HG02759 (cell line): ENCODE data around the gene CAPZA2.
"Not testable (repeated sequence)": the region's sequence is repeated elsewhere in the genome, so short reads cannot be mapped to it uniquely, and the experiment has no call there.

ENCODE experiments used
- ATAC-seq: cut with Tn5 transposase; IDR thresholded peaks from one replicate; pipeline ENCODE4 v1.9.1; 2021; ENCODE audit warnings: mild to moderate bottlenecking, moderate library complexity; ENCODE audit not compliant: unreplicated experiment

CAPZA2 gene

DNA sequence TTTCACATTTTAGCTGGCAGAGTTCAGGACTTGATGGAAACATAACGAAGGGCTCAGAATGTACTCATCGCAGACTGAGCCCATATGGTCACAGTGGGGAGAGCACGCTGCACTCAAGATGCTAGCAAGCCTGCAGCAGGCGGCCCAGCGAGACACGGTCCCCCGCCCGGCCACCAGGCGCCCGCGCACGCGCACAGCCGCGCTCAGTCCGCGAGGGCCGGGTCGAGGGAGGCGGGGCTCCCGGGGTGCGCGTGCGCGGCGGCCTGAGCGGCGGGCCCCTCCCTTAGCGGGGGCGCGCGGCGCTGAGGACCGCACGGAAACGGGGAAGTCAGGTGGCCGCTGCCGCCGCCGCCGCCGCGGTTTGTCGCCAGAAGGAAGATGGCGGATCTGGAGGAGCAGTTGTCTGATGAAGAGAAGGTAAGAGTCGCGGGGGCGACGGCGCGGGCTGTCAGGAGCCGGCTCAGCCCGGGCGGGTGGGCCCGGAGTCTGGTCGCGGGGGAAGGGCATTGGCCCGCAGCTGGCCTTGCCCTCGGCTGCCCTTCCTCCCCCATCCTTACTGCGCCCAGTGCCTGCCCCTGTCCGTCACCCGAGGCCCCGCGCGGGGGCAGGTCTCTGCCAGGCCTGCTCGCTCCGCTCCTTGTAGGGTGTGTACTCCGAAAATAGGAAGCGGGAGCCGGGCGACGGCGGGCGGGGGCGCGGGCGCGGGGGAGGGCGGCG lies at the start of gene CAPZA2:
Gene CAPZA2, plus strand, starts transcription at position 354 of the 717 bp plus-strand sequence. Its CDS starts 25 bp downstream, at position 379.
- ATAC-seq: peak; percentile 92

DNA sequence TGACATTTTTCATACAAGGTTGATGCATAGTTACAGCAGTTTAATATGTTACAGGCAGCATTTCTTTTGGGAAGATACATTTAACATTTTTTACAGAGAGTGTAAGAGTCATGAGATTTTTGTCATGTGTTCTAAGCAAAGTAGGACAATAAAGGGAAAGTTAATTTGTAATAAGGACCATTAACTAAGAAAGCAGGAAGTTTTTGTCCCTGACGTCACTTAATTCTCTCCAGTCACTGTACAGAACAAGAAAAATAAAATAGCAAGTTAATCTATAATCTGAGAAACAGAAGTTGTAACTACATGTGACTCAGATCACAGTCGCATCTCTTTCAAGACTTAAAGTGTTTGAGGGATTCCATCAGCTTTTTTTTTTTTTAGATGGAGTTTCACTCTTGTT lies 49.5 kb upstream of the CAPZA2 start:
- no peak for ATAC-seq

DNA sequence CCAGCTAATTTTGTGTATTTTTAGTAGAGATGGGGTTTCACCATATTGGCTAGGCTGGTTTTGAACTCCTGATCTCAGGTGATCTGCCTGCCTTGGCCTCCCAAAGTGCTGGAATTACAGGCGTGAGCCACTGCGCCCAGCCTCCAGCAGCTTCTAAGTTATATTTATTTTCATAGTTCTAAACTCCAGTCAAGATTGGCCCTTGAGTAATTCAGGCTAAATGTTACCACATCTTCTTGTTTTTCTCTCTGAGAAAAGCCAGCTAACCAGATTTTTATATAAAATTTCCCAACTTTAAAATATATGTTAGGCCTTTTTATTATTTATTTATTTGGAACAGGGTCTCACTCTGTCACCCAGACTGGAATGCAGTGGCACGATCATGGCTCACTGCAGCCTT lies 49.0 kb upstream of the CAPZA2 start:
- not testable (repeated sequence) for ATAC-seq

DNA sequence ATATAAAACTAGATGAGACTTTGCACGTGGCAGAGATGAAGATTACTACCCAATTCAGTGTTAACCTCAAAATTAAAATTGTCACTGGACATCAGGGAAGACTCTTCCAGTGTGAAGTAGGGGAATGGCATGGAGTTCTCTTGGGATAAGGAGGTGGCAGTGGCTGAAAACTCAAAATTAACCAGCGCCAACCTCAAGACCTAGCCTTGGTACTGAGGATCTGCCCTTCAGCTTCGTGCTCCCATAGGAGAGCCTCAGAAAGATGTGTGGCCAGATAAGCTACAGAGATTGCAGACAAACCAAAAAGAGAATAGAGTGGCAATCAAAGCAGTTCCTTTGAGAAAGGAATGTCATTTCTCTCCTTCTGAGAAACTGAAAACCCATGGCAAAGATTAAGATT lies 47.3 kb upstream of the CAPZA2 start:
- ATAC-seq: no peak

DNA sequence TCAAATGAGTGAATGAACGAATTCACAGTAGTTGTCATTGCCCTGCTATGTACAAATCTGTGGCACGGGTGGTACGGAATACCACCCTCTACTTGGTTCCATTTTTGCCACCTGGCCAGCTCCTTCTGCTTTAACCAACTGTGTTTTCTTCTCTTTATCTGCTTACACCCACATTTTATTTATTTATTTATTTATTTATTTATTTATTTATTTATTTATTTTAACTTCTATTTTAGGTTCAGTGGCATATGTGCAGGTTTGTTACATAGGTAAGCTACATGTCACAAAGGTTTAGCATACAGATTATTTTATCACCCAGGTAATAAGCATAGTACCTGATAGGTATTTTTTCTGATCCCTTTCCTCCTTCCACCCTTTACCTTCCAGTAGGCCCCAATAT lies 42.2 kb upstream of the CAPZA2 start:
- ATAC-seq: no peak

DNA sequence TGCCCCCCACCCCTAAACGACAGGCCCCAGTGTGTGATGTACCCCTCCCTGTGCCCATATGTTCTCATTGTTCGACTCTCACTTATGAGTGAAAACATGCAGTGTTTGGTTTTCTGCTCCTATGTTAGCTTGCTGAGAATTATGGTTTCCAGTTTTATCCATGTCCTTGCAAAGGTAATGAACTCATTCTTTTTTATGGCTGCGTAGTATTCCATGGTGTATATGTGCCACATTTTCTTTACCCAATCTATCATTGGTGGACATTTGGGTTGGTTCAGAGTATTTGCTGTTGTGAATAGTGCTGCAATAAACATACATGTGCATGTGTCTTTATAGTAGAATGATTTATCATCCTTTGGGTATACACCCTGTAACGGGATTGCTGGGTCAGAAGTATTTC lies 40.7 kb upstream of the CAPZA2 start:
- ATAC-seq: not testable (repeated sequence)

DNA sequence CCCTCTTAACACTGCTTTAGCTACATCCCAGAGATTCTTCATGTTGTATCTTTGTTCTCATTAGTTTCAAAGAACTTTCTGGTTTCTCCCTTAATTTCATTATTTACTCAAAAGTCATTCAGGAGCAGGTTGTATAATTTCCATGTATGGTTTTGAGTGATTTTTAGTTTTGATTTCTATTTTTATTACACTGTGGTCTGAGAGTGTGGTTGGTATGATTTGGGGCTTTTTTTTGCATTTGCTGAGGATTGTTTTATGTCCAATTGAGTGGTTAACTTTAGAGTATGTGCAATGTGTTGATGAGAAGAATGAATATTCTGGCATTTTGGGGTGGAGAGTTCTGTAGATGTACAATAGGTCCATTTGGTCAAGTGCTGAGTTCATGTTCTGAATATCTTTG lies 37.9 kb upstream of the CAPZA2 start:
- no peak for ATAC-seq

DNA sequence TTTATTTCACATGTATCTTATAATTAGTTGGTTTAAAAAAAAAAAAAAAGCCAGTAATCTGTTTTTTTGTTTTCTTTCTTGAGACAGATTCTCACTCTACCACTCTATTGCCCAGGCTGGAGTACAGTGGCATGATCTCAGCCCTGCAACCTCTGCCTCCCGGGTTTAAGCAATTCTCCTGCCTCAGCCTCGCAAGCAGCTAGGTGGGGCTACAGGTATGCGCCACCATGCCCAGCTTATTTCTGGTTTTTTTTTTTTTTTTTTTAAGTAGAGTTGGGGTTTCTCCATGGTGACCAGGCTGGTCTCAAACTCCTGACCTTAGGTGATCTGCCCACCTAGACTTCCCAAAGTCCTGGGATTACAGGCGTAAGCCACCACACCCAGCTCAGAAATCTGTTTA lies 34.1 kb upstream of the CAPZA2 start:
- ATAC-seq: no peak

DNA sequence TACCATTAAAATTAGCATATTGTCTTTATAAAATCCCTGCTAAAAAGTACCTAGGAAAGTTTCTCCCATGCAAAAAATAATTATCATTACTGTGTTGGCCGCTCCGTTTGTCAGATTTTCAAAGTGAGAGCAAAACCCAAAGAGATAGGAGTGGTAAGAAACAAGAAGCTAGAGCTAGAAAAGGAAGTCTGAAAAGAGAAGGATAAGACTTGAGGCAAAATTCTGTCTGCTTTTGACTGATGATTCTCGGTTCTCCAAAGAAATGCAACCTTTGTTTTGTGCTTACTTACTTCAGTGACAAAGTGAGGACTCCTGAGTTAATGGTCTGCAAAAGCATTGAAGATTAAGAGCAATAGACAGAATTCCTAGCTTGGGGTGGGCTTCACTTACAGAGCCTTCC lies 33.3 kb upstream of the CAPZA2 start:
- no peak for ATAC-seq

DNA sequence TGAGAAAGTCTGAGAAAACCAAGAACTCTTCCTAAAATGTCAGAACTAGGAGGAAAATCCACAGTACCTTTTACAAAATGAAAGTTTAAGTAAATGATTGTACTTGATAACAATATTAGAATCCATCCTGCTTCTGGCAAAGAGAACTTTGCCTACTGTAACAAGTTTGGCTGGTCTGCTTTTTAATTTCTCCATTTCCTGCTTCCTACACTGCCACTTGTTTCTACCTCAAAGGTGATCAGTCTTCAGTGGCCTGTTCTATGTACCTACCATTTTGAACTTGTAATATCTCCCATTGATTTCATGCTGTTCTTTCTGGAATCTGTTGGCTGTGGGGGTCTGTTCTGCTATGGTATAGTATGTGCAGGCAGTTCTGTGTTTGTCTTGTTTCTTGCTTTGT lies 32.9 kb upstream of the CAPZA2 start:
- no peak for ATAC-seq

DNA sequence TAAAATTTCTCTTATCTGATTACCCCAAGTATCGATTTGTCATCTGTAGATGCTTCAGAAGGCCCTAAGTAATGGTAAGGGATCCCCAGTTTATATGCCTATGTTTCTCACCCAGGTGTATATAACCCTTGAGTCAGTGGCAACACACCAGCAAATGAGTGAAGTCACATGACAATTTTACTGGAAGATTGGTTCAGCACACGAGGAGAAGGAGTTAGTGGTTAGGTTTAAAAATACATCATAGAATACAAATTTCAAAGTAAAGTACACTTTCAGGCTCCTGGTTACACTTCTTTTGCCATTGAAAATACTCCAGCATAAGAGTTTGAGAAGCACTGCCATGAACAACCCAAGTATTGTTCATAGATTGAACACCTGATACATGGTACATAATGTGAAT lies 29.7 kb upstream of the CAPZA2 start:
- no peak for ATAC-seq

DNA sequence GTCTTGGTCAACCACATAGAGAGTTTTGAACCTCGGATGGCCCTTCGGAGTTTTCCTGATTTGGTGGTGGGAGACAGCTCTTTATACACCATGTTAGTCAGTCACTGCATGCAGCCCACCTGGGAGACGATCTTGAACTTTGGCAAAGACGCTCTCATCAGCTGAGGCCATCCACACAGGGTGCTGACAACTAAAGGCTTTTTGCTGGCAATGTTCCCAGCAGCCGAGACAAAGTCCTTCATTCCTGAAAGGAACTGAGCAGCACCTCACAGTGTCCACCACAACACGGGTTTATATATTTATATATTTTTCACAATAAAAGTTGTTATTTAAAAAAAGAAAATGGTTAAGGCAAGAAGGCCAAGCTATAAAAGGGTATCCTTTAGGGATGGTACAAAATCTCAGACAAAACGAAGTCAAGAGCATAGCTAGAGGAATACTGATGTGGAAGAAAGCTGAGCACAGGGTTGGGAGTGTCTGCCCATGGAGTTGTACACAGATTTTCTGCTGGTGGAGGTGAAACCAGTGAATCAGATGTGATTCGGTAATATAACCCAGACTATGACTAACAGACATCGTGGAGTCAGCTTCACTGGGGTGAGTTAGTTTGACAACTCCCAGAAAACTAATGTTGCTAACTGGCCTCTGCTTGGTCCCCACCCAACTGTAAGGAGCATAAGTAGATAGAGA lies 27.4 kb upstream of the CAPZA2 start:
- ATAC-seq: no peak

DNA sequence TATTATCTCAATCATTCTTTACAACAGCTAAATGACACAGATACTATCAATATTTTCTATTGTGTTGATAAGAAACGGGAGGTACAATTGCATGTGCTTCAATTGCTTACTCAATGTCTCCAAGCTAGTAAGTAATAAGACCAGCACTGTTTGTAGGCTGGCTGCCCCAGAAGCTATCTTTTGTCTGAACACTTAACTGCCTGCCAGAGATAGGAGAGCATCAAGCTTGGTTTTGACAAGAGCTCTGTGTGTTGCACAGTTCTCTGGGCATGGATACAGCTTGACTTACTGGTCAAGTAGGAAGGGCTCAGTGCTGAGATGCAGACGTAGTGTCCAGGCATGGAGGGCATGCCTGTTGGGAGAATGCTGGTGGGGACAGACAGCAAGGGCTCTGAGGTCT lies 26.3 kb upstream of the CAPZA2 start:
- ATAC-seq: no peak

DNA sequence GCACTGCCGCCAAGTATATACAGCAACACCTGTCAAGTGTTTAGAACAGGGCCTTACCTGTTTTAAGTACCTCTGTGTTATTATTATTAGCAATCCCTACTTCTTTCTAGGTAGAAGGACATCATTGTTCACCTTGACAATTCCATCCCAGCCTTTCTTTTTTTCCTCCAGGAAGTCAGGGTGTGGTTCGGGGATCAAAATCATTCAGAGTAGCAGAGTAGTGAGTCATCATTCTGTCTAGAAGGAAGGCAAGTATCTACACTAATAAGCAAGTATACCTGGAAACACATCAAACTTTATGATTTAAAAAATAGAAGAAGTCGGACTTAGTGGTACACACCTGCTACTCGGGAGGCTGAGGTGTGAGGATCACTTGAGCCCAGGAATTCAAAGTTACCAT lies 25.5 kb upstream of the CAPZA2 start:
- no peak for ATAC-seq

DNA sequence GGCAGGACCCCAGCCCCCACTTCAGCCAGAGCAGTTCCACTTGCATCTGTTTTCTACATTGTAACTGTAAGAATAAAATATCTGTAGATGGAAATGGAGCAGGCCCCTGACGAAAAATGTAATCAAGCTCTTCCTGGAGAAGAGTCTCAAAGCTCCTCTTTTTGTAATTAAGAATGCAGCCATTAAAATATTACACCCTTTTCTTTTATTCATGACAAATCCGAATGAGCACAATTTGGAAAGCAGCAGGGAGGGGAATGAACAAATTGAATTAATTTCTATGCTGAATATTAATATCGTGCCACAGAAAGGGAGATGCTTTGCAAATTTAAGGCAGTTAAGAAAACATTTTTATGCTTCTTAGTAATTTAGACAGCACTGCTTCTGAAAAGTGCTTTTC lies 24.8 kb upstream of the CAPZA2 start:
- no peak for ATAC-seq

DNA sequence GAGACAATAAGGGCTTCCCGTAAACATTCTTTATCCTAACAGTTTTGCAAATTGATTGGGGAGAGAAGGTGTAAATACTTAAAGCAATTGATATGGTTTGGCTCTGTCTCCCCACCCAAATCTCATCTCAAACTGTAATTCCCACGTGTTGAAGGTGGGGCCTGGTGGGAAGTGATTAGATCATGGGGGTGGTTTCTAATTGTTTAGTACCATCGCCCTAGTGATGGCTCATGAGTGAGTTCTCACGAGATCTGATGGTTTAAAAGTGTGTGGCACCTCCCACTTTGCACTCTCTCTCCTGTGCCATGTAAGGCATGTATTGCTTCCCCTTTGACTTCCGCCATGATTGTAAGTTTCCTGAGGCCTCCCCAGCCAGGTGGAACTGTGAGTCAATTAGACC lies 22.1 kb upstream of the CAPZA2 start:
- ATAC-seq: no peak

DNA sequence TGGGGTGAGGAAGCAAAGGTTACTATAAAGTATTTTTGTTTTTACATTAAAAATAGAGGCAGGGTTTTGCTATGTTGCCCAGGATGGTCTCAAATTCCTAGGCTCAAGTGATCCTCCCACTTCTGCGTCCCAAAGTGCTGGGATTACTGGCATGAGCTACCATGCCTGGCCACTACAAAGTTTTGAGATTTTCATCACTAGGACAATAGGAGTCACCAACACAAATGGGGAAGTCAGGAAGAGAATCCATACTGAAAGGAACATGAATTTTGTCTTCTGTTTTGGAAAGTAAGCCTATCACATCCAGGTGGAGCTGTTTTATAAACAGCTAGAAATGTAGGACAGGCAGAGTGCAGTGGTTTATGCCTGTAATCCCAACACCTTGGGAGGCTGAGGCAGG lies 20.0 kb upstream of the CAPZA2 start:
- no peak for ATAC-seq

DNA sequence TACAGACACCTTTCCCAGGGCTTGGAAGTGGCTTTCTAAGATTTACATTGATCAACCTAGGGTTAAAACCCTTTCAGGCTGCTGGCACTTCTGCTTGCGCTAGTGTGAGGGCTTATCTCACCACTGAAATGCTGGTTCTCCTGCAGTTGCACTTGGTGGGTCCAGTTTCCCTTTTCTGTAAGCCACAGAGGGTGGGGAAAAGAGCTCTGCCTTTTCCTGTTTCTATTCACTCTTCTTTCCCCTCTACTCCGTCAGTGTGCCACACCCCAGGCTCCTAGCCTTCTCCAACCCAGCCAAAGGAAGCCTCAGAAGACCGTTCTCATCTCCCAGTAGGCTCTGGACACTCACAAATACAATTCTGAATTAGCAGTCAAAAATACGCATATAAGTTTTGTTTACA lies 19.0 kb upstream of the CAPZA2 start:
- ATAC-seq: no peak

DNA sequence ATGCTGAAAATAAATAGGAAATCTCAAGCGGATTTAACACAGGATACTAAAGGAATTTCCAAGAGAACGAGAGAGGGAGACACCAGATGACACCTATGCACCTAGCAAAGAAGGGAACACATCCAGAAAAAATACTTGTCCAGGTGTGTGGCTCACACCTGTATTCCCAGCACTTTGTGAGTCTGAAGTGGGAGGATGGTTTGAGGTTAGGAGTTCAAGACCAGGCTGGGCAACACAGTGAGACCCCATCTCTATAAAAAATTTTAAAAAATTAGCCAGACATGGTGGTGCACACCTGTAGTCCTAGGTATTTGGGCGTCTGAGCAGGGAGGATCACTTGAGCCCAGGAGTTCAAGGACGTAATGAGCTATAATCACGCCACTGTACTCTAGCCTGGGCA lies 11.2 kb upstream of the CAPZA2 start:
- no peak for ATAC-seq

DNA sequence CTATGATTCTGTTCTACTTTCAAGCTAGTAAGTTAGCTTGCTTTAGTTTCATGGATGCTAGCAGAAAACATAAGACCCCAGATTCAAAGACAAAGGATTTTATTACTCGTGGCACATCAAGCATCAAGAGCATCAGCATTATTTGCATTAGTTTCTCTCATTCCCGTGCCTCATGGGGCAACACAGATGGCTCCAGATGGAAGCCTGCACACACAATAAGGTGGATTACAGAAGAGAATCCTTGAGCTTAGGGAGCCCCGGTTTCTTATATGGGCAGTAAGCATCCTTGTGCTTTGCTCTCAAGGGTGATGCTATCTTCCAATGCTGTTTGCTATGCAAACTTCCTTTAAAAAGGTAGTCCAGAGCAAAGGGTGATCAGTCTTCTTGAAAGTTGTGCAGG lies 10.7 kb upstream of the CAPZA2 start:
- ATAC-seq: no peak

DNA sequence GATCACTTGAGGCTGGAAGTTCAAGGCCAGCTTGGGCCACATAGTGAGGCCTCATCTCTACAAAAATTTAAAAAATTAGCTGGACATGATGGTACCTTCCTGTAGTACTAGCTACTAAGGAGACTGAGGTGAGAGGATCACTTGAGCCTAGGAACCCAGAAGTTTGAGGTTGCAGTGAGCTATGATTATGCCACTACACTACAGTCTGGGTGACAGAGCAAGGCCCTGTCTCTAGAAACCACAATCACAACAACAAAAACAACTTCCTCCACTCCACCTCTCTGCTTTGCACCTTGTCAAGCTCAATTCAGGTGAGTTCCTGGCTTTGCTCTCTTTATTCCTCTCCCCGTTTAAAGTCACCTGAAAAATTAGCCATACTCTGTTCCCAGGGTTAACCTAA lies 8.3 kb upstream of the CAPZA2 start:
- no peak for ATAC-seq

DNA sequence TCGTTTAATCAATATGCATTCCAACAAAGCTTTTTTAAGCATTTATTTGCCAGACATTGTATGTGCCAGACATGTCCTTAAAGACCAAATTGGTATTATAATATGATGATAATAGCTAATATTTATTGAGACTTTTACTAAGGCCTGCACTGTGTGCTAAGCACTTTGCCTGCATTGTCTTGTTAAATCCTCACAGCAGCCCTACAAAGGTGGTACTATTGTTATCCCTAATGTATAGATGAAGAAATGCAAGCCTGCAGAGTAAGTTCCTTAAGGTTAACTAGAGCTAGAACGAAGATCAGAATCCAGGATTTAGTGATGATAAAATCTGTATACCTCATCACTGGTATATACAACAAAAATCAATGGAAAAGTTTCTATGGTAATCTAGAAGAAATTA lies 5.3 kb upstream of the CAPZA2 start:
- ATAC-seq: no peak

DNA sequence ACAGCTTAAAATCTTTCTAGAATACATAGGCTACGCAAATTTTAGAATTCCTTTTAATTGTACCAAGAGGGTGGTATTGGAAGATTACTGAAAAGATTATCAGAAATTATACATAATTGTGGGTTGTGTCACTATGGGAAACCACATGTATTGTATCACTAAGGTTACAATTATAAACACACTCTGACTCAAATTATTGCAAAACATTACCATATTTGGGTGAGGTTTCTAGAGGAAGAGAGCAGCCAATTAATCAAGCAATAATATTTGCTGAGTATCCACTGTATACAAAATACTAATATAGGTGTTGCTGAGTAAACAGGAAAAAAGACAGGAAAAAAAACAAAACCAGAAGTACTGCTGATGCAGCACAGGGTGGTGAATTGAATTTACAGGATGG lies 3.1 kb upstream of the CAPZA2 start:
- no peak for ATAC-seq
